ENCODE results near the gene BTBD16. TPM values are rescaled to one million over a fixed set of nuclear protein-coding genes. Genes with fewer than 3 reads are reported as not detected.

BTBD16 gene
- total and polyA plus RNA-seq, 4 donors, result 0.42 to 2.8 (median 1.8) TPM

DNA sequence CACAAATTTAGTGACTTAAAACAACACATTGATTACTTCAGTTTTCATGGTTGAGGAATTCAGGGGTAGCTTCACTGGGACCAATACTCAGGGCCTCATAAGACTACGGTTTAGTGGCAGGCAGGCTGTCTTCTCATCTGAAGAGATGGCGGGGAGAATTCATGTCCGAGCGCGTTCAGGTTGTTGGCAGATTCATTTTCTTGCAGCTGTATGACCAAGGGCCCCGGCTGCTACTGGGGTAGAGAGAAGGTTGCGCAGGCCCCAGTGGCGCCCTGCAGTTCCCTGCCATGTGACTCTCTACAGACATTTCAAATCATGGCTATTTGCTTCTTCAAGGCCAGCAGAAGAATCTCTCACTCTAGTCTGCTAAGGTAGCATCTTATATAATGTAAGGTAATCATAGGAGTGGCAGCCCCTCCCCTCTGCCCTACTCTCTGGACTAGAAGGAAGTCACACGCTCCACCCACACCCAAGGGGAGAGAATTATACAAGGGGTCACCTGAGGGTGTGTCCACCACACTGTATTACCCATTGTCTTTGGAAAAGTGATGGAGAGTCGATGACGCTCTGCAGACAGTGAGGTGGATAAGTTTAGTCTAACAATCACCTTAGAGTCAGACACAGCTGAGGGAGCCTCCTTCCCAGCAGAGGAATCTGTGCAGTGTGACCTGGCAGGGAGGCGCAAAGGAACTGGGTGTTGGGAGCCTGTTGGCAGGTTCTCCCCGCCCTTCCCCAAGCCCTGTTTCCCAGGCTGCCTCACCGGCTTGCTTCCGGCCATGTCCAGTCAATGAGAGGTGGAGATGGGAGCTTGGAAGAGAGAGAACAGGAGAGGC is 67.7 kb downstream of the BTBD16 start:
- H3K4me3 ChIP-seq (ENCODE audit: low read depth in 1 of 3, low read length in 3 of 3), result no peak overlapping the region
- H3K27ac ChIP-seq (ENCODE audit: low read depth in 1 of 2, low read length in 2 of 2), result no peak overlapping the region
- no peak for TF ChIP-seq HNF4A (conservative IDR thresholded peaks at IDR 0.05)
- no peak for TF ChIP-seq EGR1 (IDR thresholded peaks at IDR 0.05; ENCODE audit: low read depth in 2 of 2)
- TF ChIP-seq GABPA (IDR thresholded peaks at IDR 0.05 in 1 of 2, conservative IDR thresholded peaks at IDR 0.05 in 1 of 2), result no peak
- 92% methylated on average over 15 of the region's 15 CpGs for WGBS
- no peak for DNase-seq (ENCODE audit: low spot score)
- H3K9ac ChIP-seq (ENCODE audit: low read depth in 1 of 2, low read length in 2 of 2), result no peak overlapping the region
- H3K27me3 ChIP-seq (ENCODE audit: control insufficient read depth in 4 of 4, insufficient read depth in 4 of 4, low read length in 3 of 4), result no peaks in the 10 kb centered on the region
- no peaks in the 10 kb centered on the region for H3K9me3 ChIP-seq (ENCODE audit: control insufficient read depth in 4 of 4, low read length in 3 of 4)
- H3K36me3 ChIP-seq (ENCODE audit: control insufficient read depth in 4 of 4, insufficient read depth in 3 of 4, low read depth in 1 of 4, low read length in 3 of 4), result no peaks in the 10 kb centered on the region
- peaks cover 0 to 2% (median 0%) of the 10 kb centered on the region in 4 donors for H3K4me1 ChIP-seq (ENCODE audit: control insufficient read depth in 4 of 4, insufficient read depth in 4 of 4, low read length in 3 of 4)

GRCh38 chr10:122341141-122341810 is 70.2 kb downstream of the BTBD16 start:
- TF ChIP-seq RXRA (IDR thresholded peaks at IDR 0.05) (no peak), JUND (IDR thresholded peaks at IDR 0.05) (no peak), EGR1 (IDR thresholded peaks at IDR 0.05; ENCODE audit: low read depth in 2 of 2) (no peak), SP1 (IDR thresholded peaks at IDR 0.05) (no peak), REST (IDR thresholded peaks at IDR 0.05) (no peak)
- no peak for DNase-seq (ENCODE audit: low spot score)
- peaks cover 0 to 2% (median 0%) of the 10 kb centered on the region in 4 donors for H3K4me1 ChIP-seq (ENCODE audit: control insufficient read depth in 4 of 4, insufficient read depth in 4 of 4, low read length in 3 of 4)
- H3K27ac ChIP-seq (ENCODE audit: low read depth in 1 of 2, low read length in 2 of 2), result no peak overlapping the region
- WGBS, result 80% methylated on average over 11 of the region's 11 CpGs
- H3K4me3 ChIP-seq (ENCODE audit: low read depth in 1 of 3, low read length in 3 of 3), result no peak overlapping the region
- H3K27me3 ChIP-seq (ENCODE audit: control insufficient read depth in 4 of 4, insufficient read depth in 4 of 4, low read length in 3 of 4), result no peaks in the 10 kb centered on the region
- H3K9ac ChIP-seq (ENCODE audit: low read depth in 1 of 2, low read length in 2 of 2), result no peak overlapping the region
- no peaks in the 10 kb centered on the region for H3K36me3 ChIP-seq (ENCODE audit: control insufficient read depth in 4 of 4, insufficient read depth in 3 of 4, low read depth in 1 of 4, low read length in 3 of 4)
- no peaks in the 10 kb centered on the region for H3K9me3 ChIP-seq (ENCODE audit: control insufficient read depth in 4 of 4, low read length in 3 of 4)

DNA sequence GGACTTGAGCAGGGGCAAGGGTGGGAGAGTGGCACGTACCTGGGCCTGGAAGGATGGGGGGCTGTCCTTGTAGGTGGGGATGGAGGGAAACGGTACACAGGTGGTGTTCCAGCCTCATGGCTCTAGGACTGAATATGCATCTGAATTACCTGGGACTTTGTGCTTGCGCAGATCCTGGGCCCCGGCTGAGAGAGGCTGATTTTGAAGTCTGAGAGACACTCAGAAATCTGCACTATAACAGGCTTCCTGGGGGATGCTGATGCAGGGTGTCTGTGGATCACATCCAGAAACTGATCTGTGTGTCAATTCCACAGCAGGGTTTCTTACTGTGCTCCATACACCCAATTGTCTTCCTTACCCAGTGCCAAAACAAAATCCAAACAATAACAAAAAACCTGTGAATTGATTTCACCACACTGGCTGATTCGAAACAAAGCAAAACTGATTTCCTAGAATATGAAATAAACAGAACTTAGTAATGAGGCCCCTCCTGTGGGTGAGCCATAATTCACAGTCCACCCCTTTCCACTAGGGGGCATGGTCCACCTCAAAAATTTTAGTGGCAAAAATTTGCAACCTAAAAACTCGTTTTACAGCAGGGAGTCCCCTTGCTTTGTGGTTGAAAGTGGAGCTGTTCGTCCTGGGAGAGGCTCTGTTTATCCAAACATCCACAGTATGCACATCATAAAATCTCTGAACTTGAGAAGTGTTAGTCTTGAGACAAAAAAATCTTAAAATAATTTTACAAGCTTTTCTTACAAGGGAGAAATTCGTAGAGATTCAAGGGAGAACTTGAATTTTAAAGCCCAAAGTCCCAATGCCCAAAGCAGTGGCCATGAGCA is 71.4 kb downstream of the BTBD16 start:
- no peak overlapping the region for H3K4me3 ChIP-seq (ENCODE audit: low read depth in 1 of 3, low read length in 3 of 3)
- no peak for DNase-seq (ENCODE audit: low spot score)
- H3K27me3 ChIP-seq (ENCODE audit: control insufficient read depth in 4 of 4, insufficient read depth in 4 of 4, low read length in 3 of 4), result no peaks in the 10 kb centered on the region
- H3K9ac ChIP-seq (ENCODE audit: low read depth in 1 of 2, low read length in 2 of 2), result no peak overlapping the region
- H3K27ac ChIP-seq (ENCODE audit: low read depth in 1 of 2, low read length in 2 of 2), result no peak overlapping the region
- H3K36me3 ChIP-seq (ENCODE audit: control insufficient read depth in 4 of 4, insufficient read depth in 3 of 4, low read depth in 1 of 4, low read length in 3 of 4), result no peaks in the 10 kb centered on the region
- H3K4me1 ChIP-seq (ENCODE audit: control insufficient read depth in 4 of 4, insufficient read depth in 4 of 4, low read length in 3 of 4), result peaks cover 0 to 2% (median 0%) of the 10 kb centered on the region in 4 donors
- WGBS, result 61% methylated on average over 8 of the region's 8 CpGs
- H3K9me3 ChIP-seq (ENCODE audit: control insufficient read depth in 4 of 4, low read length in 3 of 4), result no peaks in the 10 kb centered on the region
- TF ChIP-seq, protein P1, sequence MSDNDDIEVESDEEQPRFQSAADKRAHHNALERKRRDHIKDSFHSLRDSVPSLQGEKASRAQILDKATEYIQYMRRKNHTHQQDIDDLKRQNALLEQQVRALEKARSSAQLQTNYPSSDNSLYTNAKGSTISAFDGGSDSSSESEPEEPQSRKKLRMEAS (IDR thresholded peaks at IDR 0.05), result no peak
- no peak for TF ChIP-seq ZBTB33 (IDR thresholded peaks at IDR 0.05)
- TF ChIP-seq SP1 (IDR thresholded peaks at IDR 0.05), result peak; percentile 9
- TF ChIP-seq JUND (IDR thresholded peaks at IDR 0.05), result no peak
- TF ChIP-seq GABPA (IDR thresholded peaks at IDR 0.05 in 1 of 2, conservative IDR thresholded peaks at IDR 0.05 in 1 of 2), result no peak
- TF ChIP-seq REST (IDR thresholded peaks at IDR 0.05), result no peak
- TF ChIP-seq NR2F2 (IDR thresholded peaks at IDR 0.05), result no peak
